Activated CD4-positive, alpha-beta memory T cell treated with anti-CD3 and anti-CD28 coated beads for 36 hours (primary cell): ENCODE measurements around the gene ASTN2. TPM values are rescaled to one million over a fixed set of nuclear protein-coding genes. Genes with fewer than 3 reads are reported as not detected.

Experiments used
- CTCF ChIA-PET: fragments of 350-600 bp; sonication (Branson Sonifier 250); formaldehyde crosslinking; loops from one replicate; lab custom pipeline; 2021; ENCODE audit warnings: antibody characterized with exemption, inconsistent platforms; lab: Charles Lee
- POLR2A ChIA-PET: fragments of 350-600 bp; sonication (Branson Sonifier 250); formaldehyde crosslinking; loops from one replicate; lab custom pipeline; 2021; ENCODE audit warnings: antibody characterized with exemption; lab: Charles Lee
- DNase-seq: peaks from one replicate; pipeline ENCODE4 v3.0.0-alpha.2; 2020
- H3K27ac Mint-ChIP-seq: one replicate; pipeline ENCODE4 v1.8.0; 2021; ENCODE audit warnings: mixed read lengths
- H3K27me3 Mint-ChIP-seq: one replicate; pipeline ENCODE4 v1.8.0; 2021; ENCODE audit warnings: mixed read lengths
- H3K36me3 Mint-ChIP-seq: one replicate; pipeline ENCODE4 v1.8.0; 2021; ENCODE audit warnings: mixed read lengths
- H3K4me1 Mint-ChIP-seq: one replicate; pipeline ENCODE4 v1.8.0; 2021; ENCODE audit warnings: low read depth, mixed read lengths
- H3K4me3 Mint-ChIP-seq: one replicate; pipeline ENCODE4 v1.8.0; 2021; ENCODE audit warnings: mild to moderate bottlenecking, mixed read lengths
- H3K9me3 Mint-ChIP-seq: one replicate; pipeline ENCODE4 v1.8.0; 2021; ENCODE audit warnings: mixed read lengths
- intact Hi-C: fragments of 100-400 bp; cut with micrococcal nuclease; formaldehyde crosslinking; loops from one replicate; pipeline ENCODE4 v1.15.1; 2023
- total RNA-seq, 2 experiments: library from RNA; stranded (reverse); gene quantifications; one replicate each; pipeline ENCODE4 v1.2.3, GENCODE V29; 2021

Gene ASTN2
- total RNA-seq, 2 experiments from 2014 or later: 3.3 to 3.4 TPM

DNA sequence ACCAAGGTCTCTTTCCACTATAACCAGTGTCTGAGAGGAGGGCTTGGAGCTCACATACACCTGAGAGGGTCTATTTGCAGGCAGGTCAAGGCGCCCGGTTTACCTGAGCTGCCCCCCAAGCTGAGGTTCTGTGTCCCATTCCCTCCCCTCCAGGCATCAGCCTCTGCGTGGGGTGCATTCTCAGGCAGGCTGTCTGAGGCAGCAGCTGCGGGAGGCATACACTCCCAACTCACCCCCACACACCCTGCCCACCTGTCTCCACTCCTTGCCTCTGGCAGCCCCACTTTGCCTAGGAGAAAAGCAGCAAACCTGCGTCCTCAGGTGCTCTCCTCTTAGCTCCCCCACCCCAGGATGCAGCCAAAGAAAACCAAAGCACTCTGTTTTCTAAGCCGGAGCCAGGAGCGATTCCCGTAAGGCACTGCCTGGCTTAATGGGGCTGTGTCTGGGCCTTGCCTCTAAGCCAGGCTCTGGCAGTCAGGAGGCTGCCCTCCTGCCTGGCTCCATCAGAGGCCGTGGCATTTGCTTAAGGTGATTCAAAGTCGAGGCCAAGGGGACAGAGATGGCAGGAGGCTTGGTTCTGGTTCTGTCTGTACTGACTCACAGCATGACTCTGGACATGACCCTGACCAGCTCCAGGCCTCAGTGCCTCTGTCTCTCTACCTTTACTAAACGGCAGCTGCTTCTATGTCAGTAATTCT is 867.0 kb downstream of the ASTN2 start:
- Mint-ChIP-seq H3K36me3 (no peaks in the 10 kb centered on the region), H3K4me3 (no peak overlapping the region), H3K27me3 (no peaks in the 10 kb centered on the region), H3K27ac (no peak overlapping the region), H3K9me3 (no peaks in the 10 kb centered on the region), H3K4me1 (peaks cover 5% of the 10 kb centered on the region)
- CTCF ChIA-PET: no interaction called here
- DNase-seq: no peak
- intact Hi-C loops: no loop called here
- POLR2A ChIA-PET: no interaction called here

DNA sequence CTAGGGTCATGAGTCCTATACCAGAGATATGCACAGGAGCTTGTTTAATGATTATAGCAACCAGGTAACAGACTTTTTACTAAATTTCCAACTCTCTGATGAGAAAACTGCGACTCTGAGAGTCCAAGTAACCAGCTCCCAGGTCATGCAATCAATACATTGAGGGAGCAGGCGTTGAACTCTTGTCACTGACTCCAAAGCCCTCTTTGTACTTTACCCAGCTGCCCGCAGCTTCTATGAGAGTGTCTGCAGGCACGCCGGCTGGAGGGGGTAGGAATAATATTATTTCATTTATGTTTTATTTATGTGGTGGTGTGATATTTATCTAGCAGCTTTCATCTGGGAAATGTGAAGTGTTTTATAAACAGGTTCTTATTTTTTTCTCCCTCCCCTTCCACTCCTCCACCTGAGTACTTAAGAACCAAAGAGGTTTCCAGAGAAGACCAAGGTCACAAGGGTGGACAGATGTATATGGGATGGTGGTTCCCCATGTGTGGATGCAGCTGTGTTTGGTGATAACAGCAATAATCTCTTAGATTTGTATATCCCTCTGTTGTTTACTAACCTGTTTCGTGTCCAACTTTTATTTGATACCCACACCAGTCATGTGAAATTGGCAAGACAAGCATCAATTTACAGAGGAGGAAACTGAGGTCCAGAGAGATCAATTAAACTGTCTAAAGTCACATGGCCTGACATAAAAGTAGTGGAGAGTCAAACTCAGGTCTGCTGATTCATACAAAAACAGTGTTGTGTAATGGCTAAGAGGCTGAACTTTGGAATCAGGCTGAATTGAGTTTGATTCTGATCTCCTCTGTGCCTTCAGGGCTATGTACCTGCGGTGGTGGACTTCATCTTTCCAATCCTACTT is 867.9 kb downstream of the ASTN2 start:
- H3K36me3 Mint-ChIP-seq: no peaks in the 10 kb centered on the region
- H3K27me3 Mint-ChIP-seq: no peaks in the 10 kb centered on the region
- H3K4me3 Mint-ChIP-seq: no peak overlapping the region
- peaks cover 5% of the 10 kb centered on the region for H3K4me1 Mint-ChIP-seq
- intact Hi-C loops: no loop called here
- H3K9me3 Mint-ChIP-seq: no peaks in the 10 kb centered on the region
- H3K27ac Mint-ChIP-seq: no peak overlapping the region
- DNase-seq: no peak
- ChIA-PET POLR2A (no interaction called here), CTCF (no interaction called here)

DNA sequence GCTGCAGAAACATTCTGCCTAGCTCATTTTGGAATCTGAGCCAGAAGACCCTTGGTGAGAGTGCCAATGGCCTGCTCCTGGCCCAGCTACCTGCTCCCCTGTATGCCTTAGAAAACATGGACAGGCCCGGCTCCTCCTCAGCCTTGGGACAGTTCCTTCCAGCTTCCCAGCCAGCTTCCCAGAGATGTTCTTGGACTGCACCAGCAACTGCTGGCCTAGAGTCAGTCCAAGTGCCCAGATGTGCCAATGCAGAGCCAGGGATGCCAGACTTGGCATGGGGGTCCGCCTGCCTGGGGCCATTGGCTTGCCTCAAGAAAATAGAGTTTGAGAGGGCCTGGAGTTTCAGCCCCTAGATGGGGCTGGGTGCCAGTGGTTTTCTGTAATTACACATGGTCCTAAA is 870.0 kb downstream of the ASTN2 start:
- intact Hi-C loops: no loop called here
- DNase-seq: no peak
- Mint-ChIP-seq H3K9me3 (no peaks in the 10 kb centered on the region), H3K4me3 (no peak overlapping the region), H3K27ac (no peak overlapping the region), H3K27me3 (no peaks in the 10 kb centered on the region), H3K4me1 (peaks cover 5% of the 10 kb centered on the region), H3K36me3 (peaks cover 5% of the 10 kb centered on the region)
- ChIA-PET POLR2A (no interaction called here), CTCF (no interaction called here)

DNA sequence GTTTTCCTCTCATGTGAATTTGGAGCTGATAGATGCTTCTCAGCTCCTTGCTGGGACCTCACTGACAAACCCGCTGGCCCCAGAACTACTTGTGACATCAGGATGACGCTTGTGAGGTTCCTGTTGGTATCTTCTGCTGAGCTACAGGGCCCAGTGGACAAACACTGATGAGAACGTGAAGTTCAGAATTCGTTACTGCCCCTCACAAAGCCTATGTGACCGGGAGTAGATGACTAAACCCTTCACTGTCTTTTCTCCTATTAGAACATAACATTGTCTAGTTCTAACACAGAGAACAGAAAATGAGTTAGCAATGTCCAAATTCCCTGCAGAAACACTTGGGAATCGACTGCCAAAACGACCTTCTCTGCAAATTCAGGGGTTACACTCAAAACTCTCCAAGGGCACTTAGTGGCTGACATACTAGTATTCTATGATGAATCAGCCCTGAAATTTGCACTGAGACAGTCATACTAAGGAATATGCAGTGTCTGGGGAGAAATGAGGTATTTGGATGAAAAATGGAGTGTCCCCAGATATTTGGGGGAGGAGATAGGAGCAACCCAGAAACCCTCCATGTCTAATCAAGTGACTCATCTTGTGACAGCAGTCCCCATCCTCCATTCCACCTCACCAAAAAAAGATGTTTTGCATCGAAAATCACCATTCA is 871.0 kb downstream of the ASTN2 start:
- no peak for DNase-seq
- Mint-ChIP-seq H3K27me3 (no peaks in the 10 kb centered on the region), H3K4me1 (peaks cover 1% of the 10 kb centered on the region), H3K4me3 (no peak overlapping the region), H3K9me3 (peaks cover 4% of the 10 kb centered on the region), H3K27ac (no peak overlapping the region), H3K36me3 (peaks cover 10% of the 10 kb centered on the region)
- ChIA-PET POLR2A (no interaction called here), CTCF (interaction anchor here (0.6 kb wide), 1 partner anchor 50 kb away, joined by 4 read pairs; no protein-coding TSS in a partner anchor)
- intact Hi-C loops: no loop called here

DNA sequence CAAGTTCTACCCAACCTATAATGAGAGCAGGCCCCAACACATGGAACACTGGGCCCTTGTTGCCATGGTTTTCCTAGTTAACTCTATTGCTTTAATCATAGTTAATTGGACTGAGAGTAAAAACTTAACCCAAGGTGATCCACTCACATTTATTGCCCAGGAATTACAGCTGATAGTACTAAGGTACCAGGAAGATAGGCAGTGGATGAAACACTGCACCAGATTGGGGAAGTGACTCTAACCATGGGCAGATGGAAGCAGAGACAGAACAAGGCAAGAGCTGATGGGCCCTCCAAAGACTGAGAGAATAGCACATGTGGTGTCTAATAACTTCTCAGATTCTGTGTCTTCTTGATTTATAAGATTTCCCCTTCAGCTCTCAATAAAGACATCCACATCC is 873.5 kb downstream of the ASTN2 start:
- ChIA-PET CTCF (no interaction called here), POLR2A (no interaction called here)
- Mint-ChIP-seq H3K27me3 (no peaks in the 10 kb centered on the region), H3K36me3 (peaks cover 18% of the 10 kb centered on the region), H3K9me3 (peaks cover 16% of the 10 kb centered on the region), H3K27ac (no peak overlapping the region), H3K4me3 (no peak overlapping the region), H3K4me1 (no peaks in the 10 kb centered on the region)
- intact Hi-C loops: no loop called here
- DNase-seq: no peak

DNA sequence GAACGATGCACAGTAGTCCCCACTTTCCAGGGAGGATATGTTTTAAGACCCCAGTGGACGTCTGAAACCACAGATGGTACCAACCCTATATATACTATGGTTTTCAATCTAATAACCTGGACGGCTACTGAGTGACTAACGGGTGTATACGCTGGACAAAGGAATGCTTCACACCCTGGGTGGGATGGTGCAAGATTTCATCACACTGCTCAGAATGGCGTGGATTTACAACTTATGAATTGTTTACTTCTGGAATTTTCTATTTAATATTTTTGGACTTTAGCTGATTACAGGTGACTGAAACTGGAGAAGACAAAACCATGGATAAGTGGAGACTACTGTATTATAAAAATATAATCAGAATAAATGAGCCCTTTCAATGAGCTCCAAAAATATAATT is 875.3 kb downstream of the ASTN2 start:
- DNase-seq: no peak
- intact Hi-C loops: no loop called here
- Mint-ChIP-seq H3K4me3 (no peak overlapping the region), H3K36me3 (peaks cover 20% of the 10 kb centered on the region), H3K27ac (no peak overlapping the region), H3K9me3 (peaks cover 28% of the 10 kb centered on the region), H3K27me3 (no peaks in the 10 kb centered on the region), H3K4me1 (no peaks in the 10 kb centered on the region)
- ChIA-PET POLR2A (no interaction called here), CTCF (no interaction called here)

DNA sequence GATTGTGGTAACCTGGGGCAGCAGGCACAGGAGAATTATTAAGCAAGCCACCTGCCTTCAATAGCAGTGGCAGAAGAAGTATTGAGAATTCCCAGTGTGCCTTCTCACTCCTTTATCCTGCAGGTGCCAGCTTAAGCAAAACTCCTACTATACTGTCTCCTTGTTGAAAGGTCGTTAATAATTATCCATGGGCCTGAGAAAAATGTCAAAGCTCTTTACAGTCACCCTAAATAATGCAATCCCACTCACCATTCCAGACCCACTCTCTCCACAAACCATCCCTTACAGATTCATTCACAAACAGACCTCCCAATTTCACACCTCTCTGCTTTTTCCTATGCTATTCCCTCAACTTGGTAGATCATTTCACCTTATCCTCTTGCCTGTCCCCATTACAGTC is 889.2 kb downstream of the ASTN2 start:
- H3K4me1 Mint-ChIP-seq: no peaks in the 10 kb centered on the region
- no peaks in the 10 kb centered on the region for H3K27me3 Mint-ChIP-seq
- CTCF ChIA-PET: no interaction called here
- peaks cover 9% of the 10 kb centered on the region for H3K36me3 Mint-ChIP-seq
- POLR2A ChIA-PET: no interaction called here
- no peak overlapping the region for H3K4me3 Mint-ChIP-seq
- DNase-seq: no peak
- intact Hi-C loops: no loop called here
- peaks cover 43% of the 10 kb centered on the region for H3K9me3 Mint-ChIP-seq
- no peak overlapping the region for H3K27ac Mint-ChIP-seq

DNA sequence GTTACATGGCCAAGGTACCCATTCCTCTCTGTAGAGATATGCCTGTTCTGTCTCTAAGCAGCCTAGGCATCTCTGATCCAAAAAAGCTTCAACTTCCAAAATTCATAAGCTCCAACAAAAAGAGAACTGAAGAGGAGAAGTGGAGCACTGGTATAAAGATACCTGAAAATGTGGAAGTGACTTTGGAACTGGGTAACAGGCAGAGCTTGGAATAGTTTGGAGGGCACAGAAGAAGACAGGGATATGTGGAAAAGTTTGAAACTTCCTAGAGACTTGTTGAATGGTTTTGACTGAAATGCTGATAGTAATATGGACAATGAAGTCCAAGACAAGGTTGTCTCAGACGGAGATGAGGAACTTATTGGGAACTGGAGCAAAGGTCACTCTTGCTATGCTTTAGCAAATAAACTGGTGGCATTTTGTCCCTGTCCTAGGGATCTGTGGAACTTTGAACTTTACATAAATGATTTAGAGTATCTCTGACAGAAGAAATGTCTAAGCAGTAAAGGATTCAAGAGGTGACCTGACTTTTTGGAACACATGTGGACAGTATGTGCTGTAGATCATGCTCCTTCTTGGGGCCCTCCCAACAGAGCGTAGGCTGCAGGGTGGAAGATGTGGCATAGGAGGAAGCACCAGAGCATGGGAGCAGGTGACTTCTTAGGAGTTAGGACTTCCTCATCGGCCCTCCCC is 889.9 kb downstream of the ASTN2 start:
- ChIA-PET POLR2A (no interaction called here), CTCF (no interaction called here)
- intact Hi-C loops: no loop called here
- Mint-ChIP-seq H3K4me1 (no peaks in the 10 kb centered on the region), H3K4me3 (no peak overlapping the region), H3K9me3 (peaks cover 49% of the 10 kb centered on the region), H3K36me3 (peaks cover 9% of the 10 kb centered on the region), H3K27me3 (no peaks in the 10 kb centered on the region), H3K27ac (no peak overlapping the region)
- no peak for DNase-seq

DNA sequence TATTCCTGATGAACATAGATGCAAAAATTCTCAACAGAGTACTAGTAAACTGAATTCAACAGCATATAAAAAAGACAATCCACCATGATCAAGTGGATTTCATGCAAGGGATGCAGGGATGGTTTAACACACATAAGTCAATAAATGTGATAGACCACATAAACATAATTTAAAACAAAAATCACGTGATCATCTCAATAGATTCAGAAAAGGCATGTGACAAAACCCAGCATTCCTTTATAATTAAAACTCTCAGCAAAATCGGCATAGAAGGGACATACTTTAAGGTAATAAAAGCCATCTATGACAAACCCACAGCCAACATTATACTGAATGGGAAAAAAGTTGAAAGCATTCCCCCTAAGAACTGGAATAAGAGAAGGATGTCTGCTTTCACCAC is 894.6 kb downstream of the ASTN2 start:
- Mint-ChIP-seq H3K4me1 (no peaks in the 10 kb centered on the region), H3K36me3 (peaks cover 14% of the 10 kb centered on the region), H3K9me3 (peaks cover 59% of the 10 kb centered on the region), H3K27ac (no peak overlapping the region), H3K4me3 (no peak overlapping the region), H3K27me3 (no peaks in the 10 kb centered on the region)
- ChIA-PET POLR2A (no interaction called here), CTCF (no interaction called here)
- intact Hi-C loops: no loop called here
- no peak for DNase-seq

DNA sequence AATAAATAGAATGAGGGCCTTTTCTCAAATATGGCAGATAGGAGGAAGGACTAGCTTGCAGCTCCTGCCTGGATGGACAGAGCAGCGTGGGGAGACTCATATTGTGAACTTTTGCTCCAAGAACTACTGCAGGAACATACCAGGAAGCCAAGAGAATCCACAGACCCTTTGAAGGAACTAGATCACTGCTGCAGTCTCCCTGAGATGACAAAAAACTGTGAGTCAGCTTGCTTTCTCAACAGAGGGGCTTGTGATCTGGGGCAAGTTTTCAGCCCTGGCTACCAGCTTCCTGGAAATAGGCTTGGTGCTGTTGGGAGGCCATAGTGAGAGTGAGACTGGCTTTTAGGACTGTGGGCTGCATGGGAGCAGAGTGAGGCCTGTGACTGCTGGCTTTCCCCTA is 898.4 kb downstream of the ASTN2 start:
- H3K9me3 Mint-ChIP-seq: peaks cover 59% of the 10 kb centered on the region
- intact Hi-C loops: no loop called here

DNA sequence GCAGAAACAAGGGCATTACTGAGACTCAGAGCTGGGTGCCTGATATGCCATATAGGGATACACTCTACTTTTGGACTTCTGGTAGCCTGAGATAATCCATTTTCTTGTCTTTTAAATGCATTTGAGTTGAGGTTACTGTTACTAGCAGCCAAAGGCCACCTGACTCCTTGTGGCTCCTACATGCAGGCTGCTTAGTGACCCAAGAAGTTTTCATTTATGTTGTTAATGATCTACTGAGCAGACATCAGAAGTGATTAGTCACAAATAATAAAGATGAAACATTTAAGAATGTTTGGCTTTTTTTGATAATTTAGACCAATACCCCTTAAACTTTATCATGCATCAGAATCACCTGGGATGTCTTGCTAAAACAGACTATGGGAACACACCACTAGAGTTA is 899.3 kb downstream of the ASTN2 start:
- Mint-ChIP-seq H3K4me3 (no peak overlapping the region), H3K9me3 (peaks cover 56% of the 10 kb centered on the region), H3K4me1 (no peaks in the 10 kb centered on the region), H3K27ac (no peak overlapping the region), H3K27me3 (no peaks in the 10 kb centered on the region), H3K36me3 (peaks cover 17% of the 10 kb centered on the region)
- ChIA-PET CTCF (no interaction called here), POLR2A (no interaction called here)
- intact Hi-C loops: no loop called here
- no peak for DNase-seq

More for the DNA sequence above, 898.4 kb downstream of the ASTN2 start:
- POLR2A ChIA-PET: no interaction called here
- DNase-seq: no peak
- Mint-ChIP-seq H3K27ac (no peak overlapping the region), H3K27me3 (no peaks in the 10 kb centered on the region), H3K4me3 (no peak overlapping the region), H3K4me1 (no peaks in the 10 kb centered on the region), H3K36me3 (peaks cover 17% of the 10 kb centered on the region)
- CTCF ChIA-PET: interaction anchor here (0.7 kb wide), 1 partner anchor 132 kb away, joined by 3 read pairs; no protein-coding TSS in a partner anchor

DNA sequence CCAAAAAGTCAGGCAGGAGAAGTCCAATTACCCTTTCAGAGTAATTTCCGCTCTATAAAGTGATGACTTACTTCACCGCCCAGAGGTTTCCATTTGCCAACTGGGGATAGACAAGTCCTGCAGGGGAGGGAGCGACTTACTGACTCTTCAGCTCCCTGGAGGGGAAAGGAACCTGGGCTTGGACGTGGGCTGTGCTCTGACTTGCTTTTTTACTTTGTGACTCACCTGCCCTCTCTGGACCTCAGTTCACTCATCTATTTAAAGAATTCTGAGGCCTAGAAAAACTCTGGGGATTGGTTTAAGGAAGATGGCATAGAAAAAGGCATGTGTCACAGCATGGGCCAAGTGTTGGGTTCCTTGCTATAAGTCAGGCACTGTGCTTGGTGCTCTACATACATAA is 908.2 kb downstream of the ASTN2 start:
- Mint-ChIP-seq H3K9me3 (peaks cover 16% of the 10 kb centered on the region), H3K4me3 (no peak overlapping the region), H3K36me3 (peaks cover 4% of the 10 kb centered on the region), H3K4me1 (no peaks in the 10 kb centered on the region), H3K27me3 (no peaks in the 10 kb centered on the region), H3K27ac (no peak overlapping the region)
- POLR2A ChIA-PET: no interaction called here
- DNase-seq: no peak
- CTCF ChIA-PET: no interaction called here
- intact Hi-C loops: no loop called here
